Forelimb muscle (tissue), 1 donor: Measurements from ENCODE around the gene C1orf53. TPM values are rescaled to one million over a fixed set of nuclear protein-coding genes. Genes with fewer than 3 reads are reported as not detected.

ENCODE experiments used
- DNase-seq: peaks from one replicate; pipeline ENCODE4 v3.0.0-alpha.2; 2013; ENCODE audit warnings: low read depth
- polyA plus RNA-seq: library from polyadenylated mRNA; unstranded; fragments of 120-200 nt; gene quantifications from one replicate; pipeline ENCODE4 v1.2.1, GENCODE V29; 2013; ENCODE audit not compliant: insufficient read length

The C1orf53 gene
- polyA plus RNA-seq, 1 donor = 1.8 TPM

GRCh38 chr1:197907846-197908616, 5.6 kb downstream of the C1orf53 start:
- no peak for DNase-seq

- no peak for DNase-seq
These were observed 6.3 kb downstream of the C1orf53 start for GRCh38 chr1:197908716-197909220.

- no peak for DNase-seq
These were observed 7.0 kb downstream of the C1orf53 start for GRCh38 chr1:197909384-197909783.

DNA sequence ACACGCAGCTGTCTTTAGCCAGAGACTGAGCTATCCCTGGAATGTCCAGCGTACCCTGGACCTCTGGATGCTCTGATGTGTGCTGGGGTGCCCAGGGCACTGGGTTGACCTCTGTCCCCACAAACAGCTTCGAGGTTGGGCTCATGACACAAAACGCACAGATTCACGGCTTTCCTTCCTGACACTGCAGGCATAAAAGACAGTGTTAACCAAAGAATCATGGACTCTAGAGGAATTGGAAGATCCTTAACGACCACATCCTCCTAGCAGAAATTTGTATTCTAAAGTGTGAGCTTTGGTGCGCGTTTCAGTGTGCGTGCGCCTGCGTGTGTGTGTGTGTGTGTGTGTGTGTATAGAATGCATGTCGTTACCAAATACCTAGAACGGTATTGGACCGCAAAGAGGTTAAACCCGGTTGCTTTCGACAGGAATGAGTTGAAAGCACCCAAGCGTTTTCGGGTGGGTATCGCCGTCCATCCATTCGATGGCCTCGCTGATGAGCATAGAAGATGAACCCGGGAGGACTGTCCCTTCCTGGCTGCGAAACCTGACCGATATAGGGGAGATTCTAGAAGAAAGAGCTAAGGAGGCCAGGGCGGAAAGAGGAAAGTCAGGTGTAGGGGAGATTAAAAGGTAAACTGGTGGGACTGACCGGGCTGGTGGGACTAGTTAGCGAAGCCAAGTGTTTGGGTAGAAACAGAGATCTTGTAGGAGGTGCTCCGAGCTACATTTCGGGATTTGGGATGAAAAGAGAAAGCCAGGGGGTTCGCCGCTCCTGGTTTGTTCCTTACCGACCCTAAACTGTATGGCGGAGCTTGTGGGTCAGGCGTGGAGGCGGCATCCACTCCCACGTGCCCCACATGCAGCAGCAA, 7.9 kb downstream of the C1orf53 start:
- DNase-seq = no peak

- no peak for DNase-seq
These were observed 8.9 kb downstream of the C1orf53 start for GRCh38 chr1:197911111-197911856.

GRCh38 chr1:197911857-197912696, 9.6 kb downstream of the C1orf53 start:
- DNase-seq = no peak

- no peak for DNase-seq
These were observed 10.5 kb downstream of the C1orf53 start for GRCh38 chr1:197912739-197913494.

- no peak for DNase-seq
These were observed 11.3 kb downstream of the C1orf53 start for GRCh38 chr1:197913495-197914276.

- no peak for DNase-seq
These were observed 12.1 kb downstream of the C1orf53 start for GRCh38 chr1:197914510-197914909.

DNA sequence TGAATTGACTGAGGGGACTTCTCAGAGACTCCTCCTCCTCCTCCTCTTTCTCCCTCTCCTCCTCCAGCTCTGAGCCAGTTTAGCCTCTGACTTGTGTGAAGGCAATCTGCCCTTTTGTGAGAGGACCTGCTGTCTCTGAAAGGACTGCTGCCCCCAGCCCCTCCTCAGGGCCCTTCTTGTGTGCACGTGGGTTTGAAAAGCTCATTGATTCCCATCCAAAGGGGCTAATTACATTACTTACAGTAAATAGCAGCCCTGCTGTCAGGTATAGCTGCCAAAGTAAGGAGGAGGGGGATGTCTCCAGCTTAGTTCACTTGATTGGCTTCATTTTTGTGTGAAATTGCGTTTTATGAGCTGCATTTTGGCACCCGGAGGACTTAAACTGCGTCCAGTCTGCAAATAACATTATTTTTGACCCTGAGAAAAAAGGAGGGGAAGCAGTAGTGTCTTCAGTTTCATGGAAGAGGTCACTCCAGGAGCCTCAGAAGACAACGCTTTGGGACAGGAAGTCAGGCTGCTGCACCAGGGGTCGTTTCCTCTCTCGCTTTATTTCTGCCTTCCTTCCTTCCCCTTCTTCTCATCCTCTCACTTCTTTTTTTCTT, 12.9 kb downstream of the C1orf53 start:
- no peak for DNase-seq

GRCh38 chr1:197915862-197916499, 13.6 kb downstream of the C1orf53 start:
- no peak for DNase-seq

DNA sequence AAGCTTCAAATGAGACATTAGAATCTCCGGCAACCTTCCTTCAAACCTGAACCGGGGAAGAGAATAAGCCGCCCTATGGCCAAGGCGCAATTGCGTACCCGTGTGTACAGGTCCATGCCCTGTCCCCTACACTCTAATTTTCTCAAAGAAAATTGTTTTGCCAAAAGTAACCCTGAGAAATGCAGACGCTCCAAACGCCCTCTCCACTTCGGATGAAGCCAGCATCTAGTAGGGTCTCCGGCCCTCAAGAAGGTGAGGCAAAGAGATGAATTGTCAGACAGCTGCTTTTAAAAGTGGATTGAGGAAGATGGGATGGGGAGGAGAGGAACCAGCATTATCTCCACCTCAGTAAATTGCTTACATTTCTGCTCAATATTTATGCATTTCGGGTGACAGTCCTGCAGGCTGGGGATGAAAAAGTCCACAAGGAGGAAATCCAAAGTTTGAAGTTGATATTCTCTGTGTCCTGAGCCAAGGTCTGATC, 14.1 kb downstream of the C1orf53 start:
- no peak for DNase-seq

- DNase-seq = no peak
These were observed 15.6 kb downstream of the C1orf53 start for GRCh38 chr1:197917805-197918651.

GRCh38 chr1:197918807-197919345, 16.4 kb downstream of the C1orf53 start:
- no peak for DNase-seq

DNA sequence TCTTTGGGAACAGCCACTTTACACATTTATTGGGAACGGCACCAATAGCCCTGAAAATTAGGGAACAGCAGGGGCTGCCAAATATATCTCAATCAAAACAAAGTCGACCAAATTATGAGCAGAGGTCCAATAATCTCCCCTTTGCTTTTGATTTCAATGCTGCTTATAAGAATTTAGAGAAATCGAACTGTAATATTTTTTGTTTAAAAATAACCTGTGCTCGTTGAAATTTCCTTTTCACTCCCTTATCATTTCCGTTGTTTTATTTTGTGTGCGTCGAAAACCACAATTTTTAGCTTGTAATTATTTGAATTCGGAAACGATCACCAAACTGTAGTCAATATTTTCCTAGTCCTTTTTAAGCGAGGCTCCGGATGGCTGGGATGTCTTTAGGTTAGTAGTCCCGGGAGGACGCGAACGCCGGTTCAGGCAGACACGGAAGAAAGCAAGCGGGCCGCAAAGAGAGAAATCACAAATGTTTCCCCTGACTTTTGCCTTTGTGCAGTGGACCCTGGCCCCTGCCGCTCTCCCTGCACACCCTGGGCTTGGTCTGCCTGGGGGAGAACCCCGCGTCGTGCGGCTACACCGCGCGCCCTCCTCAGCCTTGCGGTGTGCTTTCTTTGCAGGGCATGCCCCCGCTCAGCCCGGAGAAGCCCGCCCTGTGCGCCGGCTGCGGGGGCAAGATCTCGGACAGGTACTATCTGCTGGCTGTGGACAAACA, 17.1 kb downstream of the C1orf53 start:
- DNase-seq = no peak

GRCh38 chr1:197920067-197920396, 17.6 kb downstream of the C1orf53 start:
- DNase-seq = no peak
